GM10266 (cell line): ENCODE measurements around the gene ADAMTS19.

ENCODE experiments used
- DNase-seq: peaks from one replicate; pipeline ENCODE4 v3.0.0; 2012; ENCODE audit errors: extremely low spot score
- CTCF ChIP-seq: IDR thresholded peaks from 2 replicates; pipeline ENCODE4 v1.5.1; 2012; ENCODE audit warnings: mild to moderate bottlenecking, low read depth; ENCODE audit not compliant: control insufficient read depth, insufficient read depth; ENCODE audit errors: missing control alignments

ADAMTS19 gene

GRCh38 chr5:129431406-129431805 is 28.7 kb upstream of the ADAMTS19 start:
- no peak for DNase-seq
- no peak for TF ChIP-seq CTCF

- TF ChIP-seq CTCF: no peak
These were observed 21.8 kb upstream of the ADAMTS19 start for GRCh38 chr5:129438322-129438721.

GRCh38 chr5:129440424-129440823 is 19.7 kb upstream of the ADAMTS19 start:
- DNase-seq: no peak
- no peak for TF ChIP-seq CTCF

More at GRCh38 chr5:129438322-129438721, 21.8 kb upstream of the ADAMTS19 start:
- no peak for DNase-seq

GRCh38 chr5:129441096-129441495 is 19.0 kb upstream of the ADAMTS19 start:
- no peak for TF ChIP-seq CTCF
- no peak for DNase-seq

- DNase-seq: no peak
- no peak for TF ChIP-seq CTCF
These were observed 14.7 kb upstream of the ADAMTS19 start for GRCh38 chr5:129445379-129445778.

GRCh38 chr5:129447968-129448367 is 12.1 kb upstream of the ADAMTS19 start:
- DNase-seq: no peak
- TF ChIP-seq CTCF: no peak

GRCh38 chr5:129448654-129449053 is 11.4 kb upstream of the ADAMTS19 start:
- no peak for DNase-seq
- no peak for TF ChIP-seq CTCF

- TF ChIP-seq CTCF: no peak
- DNase-seq: no peak
These were observed 5.6 kb upstream of the ADAMTS19 start for GRCh38 chr5:129454461-129454860.
